ENCODE results near the gene CEP70.
"Not testable (repeated sequence)": the region's sequence is repeated elsewhere in the genome, so short reads cannot be mapped to it uniquely, and the experiment has no call there.

The CEP70 gene

DNA sequence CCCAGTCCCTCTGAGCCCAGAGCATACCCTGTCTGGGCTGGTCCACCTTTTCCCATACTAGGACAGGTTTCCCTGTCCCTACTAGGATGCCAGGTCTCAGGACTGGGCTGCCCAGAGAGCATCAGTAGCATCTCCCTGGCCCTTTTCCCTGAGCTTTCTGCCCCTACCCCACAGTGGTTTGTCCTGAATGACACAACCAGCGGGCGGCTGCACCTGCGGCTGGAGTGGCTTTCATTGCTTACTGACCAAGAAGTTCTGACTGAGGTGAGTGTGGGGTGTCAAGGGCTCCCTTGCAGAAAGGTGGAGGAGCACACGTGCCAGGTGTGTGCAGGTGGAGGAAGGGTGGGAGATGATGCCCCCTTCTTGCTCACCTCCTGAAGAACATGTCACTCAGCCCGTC lies 126.1 kb downstream of the CEP70 start:
- no peak for DNase-seq

DNA sequence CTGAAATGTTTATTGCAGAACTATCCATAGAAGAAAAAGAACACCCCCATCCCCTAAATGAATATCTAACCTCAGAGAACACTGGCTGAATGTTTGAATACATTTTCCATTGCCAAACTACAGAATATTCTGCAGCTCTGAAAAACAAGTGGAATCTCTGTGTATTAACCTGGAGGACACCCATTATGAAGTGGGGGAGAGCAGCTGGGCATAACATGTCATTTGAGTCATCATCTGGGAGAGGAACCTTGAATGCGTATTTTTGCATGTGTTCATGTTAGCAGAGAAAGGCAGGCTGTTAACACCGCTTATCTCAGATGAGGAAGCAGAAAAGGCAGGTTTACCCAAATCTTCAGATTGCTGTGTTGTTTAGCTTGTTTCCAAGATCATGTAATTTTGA lies 128.1 kb downstream of the CEP70 start:
- peak; percentile 38 for DNase-seq

- DNase-seq = no peak
Measured at GRCh38 chr3:138465451-138465850, 128.6 kb downstream of the CEP70 start.

GRCh38 chr3:138464491-138464860 lies 129.6 kb downstream of the CEP70 start:
- DNase-seq = no peak

- DNase-seq = no peak
Measured at GRCh38 chr3:138463724-138464490, 130.2 kb downstream of the CEP70 start.

DNA sequence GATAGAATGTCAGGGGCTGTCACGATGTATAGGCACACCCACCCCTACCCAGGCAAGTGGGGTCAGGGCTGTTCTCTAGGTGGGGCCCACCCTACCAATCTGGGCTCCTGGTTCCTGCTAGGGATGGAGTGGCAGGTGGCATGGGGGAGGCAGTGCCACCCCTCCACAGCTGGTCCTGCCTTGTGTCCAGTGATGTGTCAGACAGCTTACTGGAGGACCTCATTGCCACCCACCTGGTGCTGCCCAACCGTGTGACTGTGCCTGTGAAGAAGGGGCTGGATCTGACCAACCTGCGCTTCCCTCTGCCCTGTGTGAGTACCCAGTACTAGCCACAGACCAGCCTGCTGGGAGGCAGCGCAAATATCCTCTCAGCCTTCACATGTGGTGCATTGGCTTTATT lies 132.2 kb downstream of the CEP70 start:
- DNase-seq = no peak

DNA sequence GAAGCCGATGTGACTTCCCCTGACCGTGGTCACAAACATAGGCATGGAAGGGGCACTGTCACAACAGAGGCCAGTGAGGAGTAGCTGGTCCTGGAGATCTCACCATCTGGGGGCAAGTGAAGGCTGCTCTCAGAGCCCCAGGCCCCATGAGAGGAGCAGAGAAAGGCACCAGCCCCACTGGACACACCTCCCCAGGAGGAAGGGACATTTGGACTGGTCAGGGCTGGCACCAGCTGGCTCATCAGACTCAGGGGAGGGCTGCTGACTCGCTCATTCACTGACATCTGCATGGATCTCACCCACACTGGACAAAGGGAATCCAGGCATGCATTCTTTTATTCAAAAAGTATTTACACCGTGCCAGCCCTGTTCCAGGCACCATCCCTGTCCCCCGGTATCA lies 132.8 kb downstream of the CEP70 start:
- no peak for DNase-seq

GRCh38 chr3:138460536-138461205 lies 133.4 kb downstream of the CEP70 start:
- DNase-seq = no peak

- DNase-seq = no peak
Measured at GRCh38 chr3:138459619-138460535, 134.2 kb downstream of the CEP70 start.

DNA sequence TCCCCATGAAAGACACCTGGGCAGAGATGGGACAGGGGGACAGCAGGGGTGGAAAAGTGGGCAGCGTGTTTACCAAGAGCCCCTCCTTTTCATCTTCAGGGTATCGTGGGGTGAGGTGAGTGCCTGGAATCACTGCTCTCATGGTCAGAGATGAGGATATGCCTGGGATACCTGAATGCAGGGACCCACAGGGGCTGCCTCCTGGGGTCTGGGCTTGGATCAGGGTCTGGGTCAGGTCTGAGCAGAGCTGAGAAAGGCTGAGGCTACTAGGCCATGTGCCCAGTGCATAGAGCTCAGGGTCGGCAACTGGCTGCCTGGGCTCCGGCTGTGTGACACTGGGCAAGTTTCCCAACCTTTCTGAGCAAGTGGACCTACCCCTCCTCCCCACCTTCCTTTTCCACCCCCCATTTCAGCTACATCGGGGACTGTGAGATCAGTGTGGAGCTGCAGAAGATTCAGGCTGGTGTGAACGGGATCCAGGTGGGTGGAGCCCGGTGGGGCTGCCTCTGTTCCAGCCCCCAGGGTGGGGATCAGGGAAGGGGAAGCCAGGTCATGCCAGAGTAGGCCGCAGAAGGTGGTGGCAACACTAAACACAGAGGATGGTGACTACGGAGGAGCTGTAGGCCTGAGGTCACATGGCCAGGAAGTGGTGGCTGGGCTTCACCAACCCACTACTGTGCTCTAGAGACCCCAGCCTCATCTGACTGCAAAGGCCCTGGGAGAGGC lies 135.1 kb downstream of the CEP70 start:
- DNase-seq = no peak

DNA sequence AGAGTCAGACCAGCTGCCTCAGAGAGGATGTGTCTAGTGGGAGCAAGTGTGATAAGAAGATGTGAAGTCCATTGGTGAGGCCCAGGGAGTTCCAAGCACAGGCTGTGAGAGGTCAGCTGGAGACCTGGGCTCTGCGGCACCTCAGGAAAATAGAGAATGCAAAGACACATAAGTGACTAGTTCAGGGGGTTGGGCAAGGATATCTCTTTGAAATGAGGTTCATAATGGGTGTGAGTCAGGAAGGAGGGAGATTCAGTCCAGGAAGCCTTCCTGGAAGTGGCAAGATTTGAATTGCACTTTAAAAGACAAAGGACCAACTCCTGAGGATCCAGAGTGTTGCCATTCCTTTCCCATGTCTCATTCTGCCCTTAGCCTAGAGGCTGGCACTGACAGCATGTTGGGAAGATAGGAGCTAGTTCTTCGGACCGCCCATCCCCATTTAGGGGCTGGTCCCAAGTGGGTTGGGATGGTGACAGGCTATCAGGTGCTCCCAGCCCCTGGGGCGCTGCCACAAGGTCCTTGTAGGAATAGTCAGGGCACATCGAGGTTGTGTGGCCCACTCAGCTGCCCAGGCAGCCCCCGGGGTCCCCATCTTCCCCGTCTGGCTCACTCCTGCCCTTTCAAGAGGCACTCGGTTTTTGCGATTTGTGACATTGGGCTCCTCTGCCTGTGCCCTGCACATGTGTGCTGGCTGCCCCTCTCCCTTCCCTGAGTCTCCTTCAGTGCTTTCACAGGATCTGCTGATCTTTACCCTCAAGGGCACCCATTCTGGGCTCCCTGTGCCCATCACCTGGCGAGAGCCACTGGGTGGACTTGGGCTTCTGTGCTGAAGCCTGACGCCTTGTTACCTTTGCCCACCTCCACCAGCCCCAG lies 136.0 kb downstream of the CEP70 start:
- no peak for DNase-seq

GRCh38 chr3:138456961-138457862 lies 136.8 kb downstream of the CEP70 start:
- DNase-seq = no peak

DNA sequence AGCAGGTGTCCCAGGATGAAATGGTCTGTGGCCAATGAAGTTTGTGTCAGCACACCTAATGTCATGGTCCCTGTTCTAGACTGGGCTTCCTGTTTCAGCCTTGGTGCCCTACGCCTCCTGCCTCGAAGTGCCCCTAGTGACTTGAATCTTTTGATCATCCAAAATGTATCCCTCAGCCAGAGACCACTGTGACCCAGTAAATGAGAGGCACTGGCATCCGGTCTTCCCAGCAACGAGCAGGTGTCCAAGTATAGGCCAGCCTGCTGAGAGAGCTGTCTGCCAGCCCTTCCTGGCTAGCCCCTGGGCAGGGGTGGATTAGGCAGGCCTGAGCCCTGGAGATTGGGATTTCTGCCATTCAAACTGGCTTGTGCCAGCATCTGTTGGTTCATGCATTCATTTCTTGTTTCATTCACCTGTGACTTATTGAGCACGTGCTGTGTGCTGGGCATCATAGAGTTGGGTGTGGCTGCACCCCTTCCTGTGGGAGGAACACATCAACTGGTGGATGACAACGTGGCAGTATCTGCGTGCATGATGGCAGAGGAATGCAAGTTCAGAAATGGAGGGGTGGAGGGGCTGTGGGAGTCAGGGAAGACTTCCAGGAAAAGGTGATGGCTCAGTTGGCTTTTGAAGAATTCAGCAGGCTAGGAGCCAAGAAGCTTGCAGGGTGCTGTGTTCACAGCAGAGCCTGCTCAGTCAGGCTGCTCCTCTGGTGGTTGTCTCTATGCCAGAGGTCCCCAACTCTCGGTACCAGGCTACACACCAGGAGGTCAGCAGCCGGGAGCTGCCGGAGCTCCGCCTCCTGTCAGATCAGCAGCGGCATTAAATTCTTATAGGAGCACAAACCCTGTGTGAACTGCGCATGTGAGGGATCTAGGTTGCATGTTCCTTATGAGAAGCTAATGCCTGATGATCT lies 138.0 kb downstream of the CEP70 start:
- DNase-seq = no peak

DNA sequence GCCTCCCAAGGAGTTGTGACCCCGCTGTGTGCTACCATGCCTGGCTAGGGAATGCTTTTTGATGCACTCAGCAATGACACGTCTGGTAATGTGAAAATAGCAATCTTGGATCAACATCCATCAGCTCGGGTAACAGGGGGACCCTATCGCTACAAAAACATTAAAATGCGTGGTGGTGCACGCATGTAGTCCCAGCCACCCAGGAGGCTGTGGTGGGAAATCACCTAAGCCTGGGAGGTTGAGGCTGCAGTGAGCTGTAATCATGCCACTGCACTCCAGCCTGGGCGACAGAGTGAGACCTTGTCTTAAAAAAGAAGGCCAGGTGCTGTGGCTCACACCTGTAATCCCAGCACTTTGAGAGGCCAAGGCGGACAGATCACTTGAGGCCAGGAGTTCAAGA lies 140.1 kb downstream of the CEP70 start:
- not testable (repeated sequence) for DNase-seq

GRCh38 chr3:138452436-138452835 lies 141.6 kb downstream of the CEP70 start:
- no peak for DNase-seq

GRCh38 chr3:138451595-138452162 lies 142.4 kb downstream of the CEP70 start:
- DNase-seq = no peak

DNA sequence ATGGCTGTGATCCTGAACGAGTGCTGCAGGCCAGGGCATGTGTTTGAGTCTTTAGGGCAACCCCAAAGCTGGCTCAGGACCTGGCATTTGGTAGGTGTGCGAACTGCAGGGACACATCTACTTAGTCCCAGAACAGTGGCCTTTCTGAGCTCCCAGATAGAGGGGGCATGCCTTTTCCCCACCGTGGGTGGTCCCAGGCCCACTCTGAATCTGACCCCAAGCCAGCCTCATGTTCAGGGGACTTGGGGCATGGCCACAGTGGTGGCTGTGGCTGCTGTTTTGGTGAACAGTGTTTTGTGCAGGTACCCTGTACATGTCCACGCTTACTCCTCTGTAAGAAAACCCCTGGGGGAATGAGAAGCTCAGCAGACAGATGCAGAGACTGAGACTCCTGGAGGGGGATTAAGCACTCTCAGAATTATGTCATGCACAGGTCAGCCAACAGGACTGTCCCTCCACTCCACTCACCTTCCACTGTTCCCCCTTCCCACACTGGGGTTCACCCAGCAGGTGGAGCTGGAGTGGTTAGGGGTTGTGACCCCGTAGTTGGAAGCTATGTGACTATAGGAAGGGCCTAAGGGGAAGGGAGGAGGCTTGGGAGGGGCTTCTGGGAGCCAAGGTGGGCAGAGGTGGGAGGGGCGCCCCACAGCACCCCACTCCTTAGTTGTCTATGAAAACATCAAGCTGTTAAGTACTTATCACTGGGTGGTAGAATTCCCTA lies 143.2 kb downstream of the CEP70 start:
- no peak for DNase-seq

DNA sequence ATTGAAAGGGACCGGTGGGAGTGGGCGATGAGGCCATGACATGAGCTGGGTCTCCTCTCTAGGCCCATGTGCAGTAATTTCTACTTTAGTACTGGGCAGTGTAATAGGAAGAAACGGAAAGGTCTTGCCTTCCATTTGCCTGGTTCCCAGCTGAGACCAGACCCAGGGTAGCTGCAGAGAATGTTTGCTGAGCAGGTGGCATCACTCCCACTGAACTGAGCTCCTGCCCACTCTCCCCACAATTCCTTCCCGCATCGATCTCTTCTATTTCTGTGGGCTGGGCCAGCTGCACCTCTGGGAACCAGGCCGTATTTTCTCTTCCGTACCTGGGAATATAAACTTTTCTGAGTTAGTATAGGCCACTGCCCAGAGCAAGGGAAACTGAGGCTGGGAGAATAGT lies 143.9 kb downstream of the CEP70 start:
- no peak for DNase-seq

- no peak for DNase-seq
Measured at GRCh38 chr3:138449490-138449889, 144.6 kb downstream of the CEP70 start.
